T-cell (primary cell): ENCODE measurements around the gene SLC28A3. TPM values are rescaled to one million over a fixed set of nuclear protein-coding genes. Genes with fewer than 3 reads are reported as not detected.
A peak's percentile ranks its signal among the peaks of the same experiment; 100 is the strongest.

Source experiments
- ATAC-seq, 4 experiments: fragments of 200-7000 bp in 3 of 4; fragments of 150-1000 bp in 1 of 4; cut with Tn5 transposase; replicated peaks in 1 of 4; 1 replicate in 3 of 4; 2 replicates in 1 of 4; pipeline ENCODE4 v1.10.0; 2021; ENCODE audit warnings: moderate library complexity in 3 of 4, mild to moderate bottlenecking in 2 of 4, moderate number of reproducible peaks in 1 of 4
- CTCF ChIA-PET, 2 donors: fragments of 300-600 bp; sonication (Branson Sonifier 250); formaldehyde crosslinking; loops; one replicate each; lab custom pipeline; 2022; ENCODE audit warnings: antibody characterized with exemption in 2 of 2; lab: Charles Lee
- POLR2A ChIA-PET, 2 donors: fragments of 300-600 bp; sonication (Branson Sonifier 250); formaldehyde crosslinking; loops; one replicate each; lab custom pipeline; 2022; ENCODE audit warnings: antibody characterized with exemption in 2 of 2; lab: Charles Lee
- DNase-seq, 35 experiments: peaks; one replicate each; pipeline versions ENCODE4 v3.0.0 to v3.0.0-alpha.2; 2013 to 2023
- H3K27ac ChIP-seq: one replicate; pipeline ENCODE4 v1.5.1; 2013; ENCODE audit warnings: low read length
- H3K27me3 ChIP-seq, 2 experiments: replicated peaks in 1 of 2; 1 replicate in 1 of 2; 2 replicates in 1 of 2; pipeline versions ENCODE4 v1.6.1 to v1.7.0; 2013; ENCODE audit warnings: low read length in 1 of 2, mixed read lengths in 1 of 2; ENCODE audit not compliant: control insufficient read depth in 2 of 2, insufficient read depth in 2 of 2; ENCODE audit errors: extremely low read depth in 1 of 2
- H3K36me3 ChIP-seq, 2 donors: 1 replicate in 1 of 2; 2 replicates in 1 of 2; pipeline versions ENCODE4 v1.6.1 to v1.7.0; 2013; ENCODE audit warnings: low read length in 1 of 2; ENCODE audit not compliant: control insufficient read depth in 2 of 2, insufficient read depth in 1 of 2; ENCODE audit errors: extremely low read depth in 1 of 2
- H3K4me1 ChIP-seq, 2 experiments: 1 replicate in 1 of 2; 2 replicates in 1 of 2; pipeline versions ENCODE4 v1.6.1 to v1.7.0; 2013; ENCODE audit warnings: low read length in 2 of 2, mixed read lengths in 1 of 2; ENCODE audit not compliant: insufficient read depth in 2 of 2, control insufficient read depth in 1 of 2; ENCODE audit errors: extremely low read depth in 1 of 2
- H3K4me3 ChIP-seq, 2 donors: 1 replicate in 1 of 2; 2 replicates in 1 of 2; pipeline versions ENCODE4 v1.5.1 to v1.7.0; 2013; ENCODE audit warnings: mild to moderate bottlenecking in 2 of 2, low read length in 1 of 2, moderate library complexity in 1 of 2; ENCODE audit not compliant: control insufficient read depth in 1 of 2; ENCODE audit errors: extremely low read depth in 1 of 2
- H3K9me3 ChIP-seq: 2 replicates; pipeline ENCODE4 v1.7.0; 2013
- H3K27ac Mint-ChIP-seq, 2 donors: one replicate each; pipeline ENCODE4 v1.8.0; 2020 to 2021; ENCODE audit warnings: mild to moderate bottlenecking in 2 of 2, mixed read lengths in 2 of 2
- H3K27me3 Mint-ChIP-seq, 2 donors: one replicate each; pipeline ENCODE4 v1.8.0; 2021 to 2022; ENCODE audit warnings: mixed read lengths in 2 of 2
- H3K36me3 Mint-ChIP-seq: one replicate; pipeline ENCODE4 v1.8.0; 2021; ENCODE audit warnings: mixed read lengths
- H3K4me1 Mint-ChIP-seq, 3 donors: one replicate each; pipeline ENCODE4 v1.8.0; 2020 to 2022; ENCODE audit warnings: mixed read lengths in 3 of 3, mild to moderate bottlenecking in 1 of 3
- H3K4me3 Mint-ChIP-seq, 3 donors: one replicate each; pipeline ENCODE4 v1.8.0; 2020 to 2022; ENCODE audit warnings: mild to moderate bottlenecking in 3 of 3, mixed read lengths in 3 of 3, moderate library complexity in 3 of 3
- H3K9me3 Mint-ChIP-seq, 3 donors: one replicate each; pipeline ENCODE4 v1.8.0; 2020 to 2022; ENCODE audit warnings: mixed read lengths in 3 of 3
- WGBS: methylation state at CpG from one replicate; pipeline ENCODE4 v1.1.5; 2013; ENCODE audit warnings: missing lambda C conversion rate; ENCODE audit not compliant: insufficient coverage; 5-methylcytosine and 5-hydroxymethylcytosine counted together
- total RNA-seq, 35 experiments: library from RNA in 6 of 35; stranded (reverse) in 6 of 35; fragments of 120-200 nt in 1 of 35; gene quantifications; one replicate each; pipeline versions ENCODE4 v1.2.1 to v1.2.4 and lab custom pipeline; 2013 to 2026

Gene SLC28A3
- total RNA-seq, 5 donors from 2014 or later (not counting 1 experiment from before 2014, with no cell fraction given) = not detected

- ChIA-PET POLR2A (no interaction called here), CTCF (interaction anchor here in 1 of 2 donors (0.6 kb wide), 1 partner anchor 685 kb away, joined by 3 read pairs; no protein-coding TSS in a partner anchor)
- DNase-seq (no peak), ATAC-seq (no peak)
- no peaks in the 10 kb centered on the region for H3K36me3 Mint-ChIP-seq
- H3K4me1 ChIP-seq = no peaks in the 10 kb centered on the region
- H3K27me3 Mint-ChIP-seq = no peaks in the 10 kb centered on the region
- no peaks in the 10 kb centered on the region for H3K36me3 ChIP-seq
- H3K9me3 ChIP-seq = no peaks in the 10 kb centered on the region
- no peaks in the 10 kb centered on the region for H3K27me3 ChIP-seq
- 90% methylated on average over 2 of the region's 2 CpGs for WGBS
- no peak overlapping the region for H3K27ac ChIP-seq
- H3K4me3 Mint-ChIP-seq = no peak overlapping the region
- H3K4me3 ChIP-seq = no peak overlapping the region
- H3K9me3 Mint-ChIP-seq = no peaks in the 10 kb centered on the region
- no peak overlapping the region for H3K27ac Mint-ChIP-seq
- H3K4me1 Mint-ChIP-seq = peaks cover 0 to 2% (median 0%) of the 10 kb centered on the region in 3 donors
These were observed 23.0 kb downstream of the SLC28A3 start for GRCh38 chr9:84317563-84317962.

- Histone ChIP-seq H3K36me3 (no peaks in the 10 kb centered on the region), H3K4me1 (no peaks in the 10 kb centered on the region), H3K9me3 (no peaks in the 10 kb centered on the region), H3K27me3 (no peaks in the 10 kb centered on the region), H3K4me3 (no peak overlapping the region), H3K27ac (no peak overlapping the region)
- CTCF ChIA-PET = interaction anchor here (0.6 to 2.0 kb wide), 7 partner anchors 20 to 781 kb away, joined by 3 to 6 read pairs (median 4); no protein-coding TSS in a partner anchor
- H3K4me1 Mint-ChIP-seq = peaks cover 0 to 2% (median 0%) of the 10 kb centered on the region in 3 donors
- no peaks in the 10 kb centered on the region for H3K9me3 Mint-ChIP-seq
- ATAC-seq = peak; percentile 43 to 56 (median 52)
- POLR2A ChIA-PET = no interaction called here
- H3K27me3 Mint-ChIP-seq = peaks cover 0 to 3% of the 10 kb centered on the region in 2 donors
- H3K36me3 Mint-ChIP-seq = no peaks in the 10 kb centered on the region
- 0% methylated on average over 4 of the region's 8 CpGs for WGBS
- no peak overlapping the region for H3K4me3 Mint-ChIP-seq
- no peak overlapping the region for H3K27ac Mint-ChIP-seq
- DNase-seq = peak in 33 of 35 experiments; percentile 6 to 70 (median 33)
These were observed 25.2 kb downstream of the SLC28A3 start for GRCh38 chr9:84315278-84315877.

DNA sequence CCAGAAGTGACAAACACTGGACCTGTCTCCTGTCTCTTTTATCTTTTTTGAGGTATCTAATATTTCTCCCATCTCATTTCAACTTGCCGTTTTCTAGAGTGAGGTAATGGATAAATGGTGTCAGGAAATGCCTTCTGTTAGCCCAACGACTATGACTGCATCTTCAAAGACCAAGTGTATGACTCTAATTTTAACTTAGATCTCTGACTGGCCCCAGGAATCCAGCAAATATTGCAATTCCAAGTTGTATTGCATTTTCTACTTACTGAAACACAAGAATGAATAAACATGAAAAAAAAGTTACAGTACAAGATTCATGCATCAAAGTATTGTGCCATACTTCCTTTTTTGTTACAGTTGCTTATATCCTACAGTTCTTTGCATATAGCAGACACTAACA is 26.3 kb downstream of the SLC28A3 start:
- POLR2A ChIA-PET = no interaction called here
- H3K9me3 Mint-ChIP-seq = no peaks in the 10 kb centered on the region
- ATAC-seq (no peak), DNase-seq (no peak)
- no peaks in the 10 kb centered on the region for H3K36me3 ChIP-seq
- no CpG with 5 or more reads among the region's 2 CpGs for WGBS
- peaks cover 0 to 3% of the 10 kb centered on the region in 2 donors for H3K27me3 Mint-ChIP-seq
- peaks cover 0 to 2% (median 0%) of the 10 kb centered on the region in 3 donors for H3K4me1 Mint-ChIP-seq
- H3K4me3 Mint-ChIP-seq = no peak overlapping the region
- H3K27me3 ChIP-seq = no peaks in the 10 kb centered on the region
- H3K4me1 ChIP-seq = no peaks in the 10 kb centered on the region
- no peaks in the 10 kb centered on the region for H3K36me3 Mint-ChIP-seq
- no peak overlapping the region for H3K27ac ChIP-seq
- H3K27ac Mint-ChIP-seq = no peak overlapping the region
- CTCF ChIA-PET = no interaction called here
- H3K9me3 ChIP-seq = no peaks in the 10 kb centered on the region
- no peak overlapping the region for H3K4me3 ChIP-seq

DNA sequence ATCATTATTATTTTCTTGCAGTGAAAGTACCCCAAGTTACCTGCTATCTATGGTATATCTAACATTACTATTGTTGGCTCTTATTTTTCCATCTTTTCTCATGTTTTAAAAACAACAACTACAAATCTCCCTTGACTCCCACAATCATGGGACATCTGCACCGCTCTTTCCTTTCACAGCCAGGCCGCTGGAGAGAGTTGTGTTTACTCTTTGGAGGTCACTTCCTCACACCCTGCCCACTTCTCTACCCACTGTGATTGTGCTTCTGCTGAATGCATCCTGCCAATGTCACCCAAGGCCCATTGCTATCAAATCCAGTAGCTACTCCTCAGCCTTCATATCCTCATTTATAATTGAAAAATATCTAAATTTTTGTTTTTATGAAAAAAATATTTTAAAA is 29.7 kb downstream of the SLC28A3 start:
- Histone ChIP-seq H3K36me3 (no peaks in the 10 kb centered on the region), H3K27me3 (no peaks in the 10 kb centered on the region), H3K27ac (no peak overlapping the region), H3K4me3 (no peak overlapping the region), H3K4me1 (no peaks in the 10 kb centered on the region), H3K9me3 (no peaks in the 10 kb centered on the region)
- Mint-ChIP-seq H3K27me3 (peaks cover 0 to 3% of the 10 kb centered on the region in 2 donors), H3K27ac (no peak overlapping the region), H3K9me3 (no peaks in the 10 kb centered on the region), H3K4me1 (peaks cover 0 to 2% (median 0%) of the 10 kb centered on the region in 3 donors), H3K36me3 (no peaks in the 10 kb centered on the region), H3K4me3 (no peak overlapping the region)
- ChIA-PET CTCF (no interaction called here), POLR2A (no interaction called here)
- no peak for DNase-seq
- ATAC-seq = no peak
- WGBS = no CpG with 5 or more reads among the region's 2 CpGs

DNA sequence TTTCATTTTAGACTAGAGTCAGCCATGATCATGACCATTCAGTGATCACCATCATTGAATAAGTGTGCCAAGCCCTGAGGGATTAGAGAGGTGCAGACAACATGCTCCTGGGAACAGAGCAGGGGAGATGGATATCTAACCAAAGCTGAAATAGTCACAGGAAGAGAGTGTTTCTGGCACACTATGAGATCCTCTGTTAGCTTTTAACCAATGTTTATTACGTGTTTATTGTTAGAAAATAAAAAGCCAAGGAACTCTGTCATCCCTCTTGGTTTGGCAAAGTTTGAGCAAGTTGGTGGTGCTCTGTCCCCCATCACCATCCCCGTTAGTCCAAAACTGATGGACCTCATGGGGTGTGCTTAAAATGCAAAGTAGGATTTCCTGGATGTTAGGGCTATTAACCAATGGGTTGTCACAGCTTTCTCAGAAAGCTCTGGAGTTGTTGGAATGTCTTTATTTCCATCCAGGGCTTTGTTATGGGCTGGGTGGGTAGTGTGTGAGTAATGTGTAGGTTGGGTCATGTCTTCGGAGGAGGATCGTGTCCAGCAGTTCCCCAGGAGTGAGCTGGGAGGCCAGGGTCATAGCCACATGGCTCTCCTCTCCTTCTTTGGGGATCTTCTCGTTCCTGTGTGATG is 34.9 kb downstream of the SLC28A3 start:
- ATAC-seq (no peak), DNase-seq (no peak)
- ChIA-PET CTCF (no interaction called here), POLR2A (interaction anchor here in 1 of 2 donors (0.5 to 0.6 kb wide), 2 partner anchors 72 to 186 kb away, joined by 3 to 4 read pairs; no protein-coding TSS in a partner anchor)
- no peaks in the 10 kb centered on the region for H3K36me3 ChIP-seq
- Mint-ChIP-seq H3K27me3 (no peaks in the 10 kb centered on the region), H3K9me3 (no peaks in the 10 kb centered on the region), H3K4me1 (peaks cover 5 to 8% (median 7%) of the 10 kb centered on the region in 3 donors), H3K4me3 (no peak overlapping the region), H3K27ac (no peak overlapping the region), H3K36me3 (no peaks in the 10 kb centered on the region)
- no peak overlapping the region for H3K4me3 ChIP-seq
- H3K27me3 ChIP-seq = no peaks in the 10 kb centered on the region
- 100% methylated on average over 1 of the region's 5 CpGs for WGBS
- no peaks in the 10 kb centered on the region for H3K4me1 ChIP-seq
- no peak overlapping the region for H3K27ac ChIP-seq
- no peaks in the 10 kb centered on the region for H3K9me3 ChIP-seq

- Histone ChIP-seq H3K36me3 (no peaks in the 10 kb centered on the region), H3K27me3 (no peaks in the 10 kb centered on the region), H3K4me1 (no peaks in the 10 kb centered on the region), H3K9me3 (no peaks in the 10 kb centered on the region), H3K27ac (no peak overlapping the region), H3K4me3 (no peak overlapping the region)
- ChIA-PET POLR2A (interaction anchor here in 1 of 2 donors (0.7 kb wide), 1 partner anchor 15 kb away, joined by 3 read pairs; no protein-coding TSS in a partner anchor), CTCF (interaction anchor here (0.5 to 0.9 kb wide), 5 partner anchors 9 to 1391 kb away, joined by 3 read pairs; no protein-coding TSS in a partner anchor)
- peaks cover 5 to 8% (median 7%) of the 10 kb centered on the region in 3 donors for H3K4me1 Mint-ChIP-seq
- H3K9me3 Mint-ChIP-seq = no peaks in the 10 kb centered on the region
- DNase-seq (no peak), ATAC-seq (no peak)
- no peak overlapping the region for H3K4me3 Mint-ChIP-seq
- H3K27me3 Mint-ChIP-seq = no peaks in the 10 kb centered on the region
- WGBS = no CpG with 5 or more reads among the region's 1 CpG
- H3K36me3 Mint-ChIP-seq = no peaks in the 10 kb centered on the region
- H3K27ac Mint-ChIP-seq = no peak overlapping the region
These were observed 36.4 kb downstream of the SLC28A3 start for GRCh38 chr9:84304166-84304565.
